ENCODE measurements around the gene TMEM150C.

DNA sequence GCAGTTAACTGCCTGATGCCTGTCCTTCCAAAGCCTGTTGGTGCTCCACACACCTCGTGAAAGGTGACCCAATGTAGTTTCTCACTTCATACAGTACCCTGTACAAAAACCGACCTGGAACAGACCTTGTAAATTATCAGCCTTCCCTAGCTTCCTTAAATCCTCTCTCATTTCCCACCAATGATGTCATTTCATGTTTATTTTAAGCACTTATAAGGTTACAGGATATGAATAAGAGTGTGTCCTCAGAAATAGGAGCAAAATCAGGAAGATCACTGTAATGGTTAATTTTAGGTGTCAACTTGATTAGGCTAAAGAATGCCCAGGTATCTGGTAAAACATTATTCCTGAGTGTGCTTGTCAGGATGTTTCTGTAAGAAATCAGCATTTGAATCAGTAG lies 44.7 kb downstream of the TMEM150C start:
- TF ChIP-seq POLR2A (IDR thresholded peaks at IDR 0.05; ENCODE audit: extremely low read depth, insufficient read length) = no peak
- TF ChIP-seq, protein P1, sequence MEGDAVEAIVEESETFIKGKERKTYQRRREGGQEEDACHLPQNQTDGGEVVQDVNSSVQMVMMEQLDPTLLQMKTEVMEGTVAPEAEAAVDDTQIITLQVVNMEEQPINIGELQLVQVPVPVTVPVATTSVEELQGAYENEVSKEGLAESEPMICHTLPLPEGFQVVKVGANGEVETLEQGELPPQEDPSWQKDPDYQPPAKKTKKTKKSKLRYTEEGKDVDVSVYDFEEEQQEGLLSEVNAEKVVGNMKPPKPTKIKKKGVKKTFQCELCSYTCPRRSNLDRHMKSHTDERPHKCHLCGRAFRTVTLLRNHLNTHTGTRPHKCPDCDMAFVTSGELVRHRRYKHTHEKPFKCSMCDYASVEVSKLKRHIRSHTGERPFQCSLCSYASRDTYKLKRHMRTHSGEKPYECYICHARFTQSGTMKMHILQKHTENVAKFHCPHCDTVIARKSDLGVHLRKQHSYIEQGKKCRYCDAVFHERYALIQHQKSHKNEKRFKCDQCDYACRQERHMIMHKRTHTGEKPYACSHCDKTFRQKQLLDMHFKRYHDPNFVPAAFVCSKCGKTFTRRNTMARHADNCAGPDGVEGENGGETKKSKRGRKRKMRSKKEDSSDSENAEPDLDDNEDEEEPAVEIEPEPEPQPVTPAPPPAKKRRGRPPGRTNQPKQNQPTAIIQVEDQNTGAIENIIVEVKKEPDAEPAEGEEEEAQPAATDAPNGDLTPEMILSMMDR (IDR thresholded peaks at IDR 0.05; ENCODE audit: low read depth, low read length) = no peak
- no peak for TF ChIP-seq MYC (IDR thresholded peaks at IDR 0.05; ENCODE audit: low read depth, low read length)

Data from NB4 (cell line).